Mesenchymal stem cell (in vitro differentiated cells and primary cell): Measurements from ENCODE around the gene TM9SF3.
"Not testable (repeated sequence)": the region's sequence is repeated elsewhere in the genome, so short reads cannot be mapped to it uniquely, and the experiment has no call there.

Experiments used
- DNase-seq: peaks from one replicate; pipeline ENCODE4 v3.0.0-alpha.2; 2013
- H2AFZ ChIP-seq: one replicate; pipeline ENCODE4 v1.6.1; 2013; ENCODE audit warnings: low read depth, mild to moderate bottlenecking, control low read depth, inconsistent platforms, low read length, moderate library complexity
- H2AK5ac ChIP-seq: 2 replicates; pipeline ENCODE4 v1.6.1; 2013; ENCODE audit warnings: low read length, moderate library complexity, mild to moderate bottlenecking, inconsistent platforms; ENCODE audit not compliant: severe bottlenecking
- H2BK120ac ChIP-seq: one replicate; pipeline ENCODE4 v1.6.1; 2013; ENCODE audit warnings: low read depth, mild to moderate bottlenecking, inconsistent platforms, low read length, moderate library complexity
- H2BK12ac ChIP-seq, 2 experiments: one replicate each; pipeline ENCODE4 v1.6.1; 2013; ENCODE audit warnings: inconsistent platforms in 2 of 2, low read length in 2 of 2, mild to moderate bottlenecking in 2 of 2, moderate library complexity in 2 of 2, control low read depth in 1 of 2
- H2BK15ac ChIP-seq: one replicate; pipeline ENCODE4 v1.6.1; 2013; ENCODE audit warnings: mild to moderate bottlenecking, low read depth, inconsistent platforms; ENCODE audit not compliant: poor library complexity, severe bottlenecking
- H2BK5ac ChIP-seq: 2 replicates; pipeline ENCODE4 v1.6.1; 2013; ENCODE audit warnings: low read depth, mild to moderate bottlenecking, low read length, control low read depth, inconsistent platforms; ENCODE audit not compliant: poor library complexity, severe bottlenecking
- H3K14ac ChIP-seq, 2 experiments: one replicate each; pipeline ENCODE4 v1.6.1; 2013; ENCODE audit warnings: inconsistent platforms in 2 of 2, low read length in 2 of 2, control low read depth in 1 of 2, mild to moderate bottlenecking in 1 of 2, moderate library complexity in 1 of 2
- H3K18ac ChIP-seq, 2 experiments: one replicate each; pipeline ENCODE4 v1.6.1; 2013; ENCODE audit warnings: inconsistent platforms in 2 of 2, low read length in 2 of 2, control low read depth in 1 of 2, low read depth in 1 of 2, mild to moderate bottlenecking in 1 of 2
- H3K23ac ChIP-seq, 2 experiments: one replicate each; pipeline ENCODE4 v1.6.1; 2013; ENCODE audit warnings: inconsistent platforms in 2 of 2, low read length in 2 of 2, mild to moderate bottlenecking in 2 of 2, moderate library complexity in 2 of 2, control low read depth in 1 of 2
- H3K27ac ChIP-seq: 2 replicates; pipeline ENCODE4 v1.5.1; 2013; ENCODE audit warnings: mild to moderate bottlenecking, moderate library complexity, low read length, control low read depth, inconsistent platforms; ENCODE audit not compliant: poor library complexity, severe bottlenecking
- H3K27me3 ChIP-seq, 2 experiments: 2 replicates each; pipeline versions ENCODE4 v1.6.1 to v1.7.0; 2013; ENCODE audit warnings: low read length in 2 of 2, mild to moderate bottlenecking in 2 of 2, moderate library complexity in 2 of 2, control low read depth in 1 of 2, inconsistent platforms in 1 of 2; ENCODE audit not compliant: control insufficient read depth in 1 of 2, insufficient read depth in 1 of 2
- H3K36me3 ChIP-seq, 2 experiments: 2 replicates each; pipeline versions ENCODE4 v1.6.1 to v1.7.0; 2013; ENCODE audit warnings: low read length in 2 of 2, control low read depth in 1 of 2, inconsistent platforms in 1 of 2, low read depth in 1 of 2, mild to moderate bottlenecking in 1 of 2; ENCODE audit not compliant: insufficient read depth in 2 of 2, control insufficient read depth in 1 of 2
- H3K4ac ChIP-seq, 2 experiments: one replicate each; pipeline ENCODE4 v1.6.1; 2013; ENCODE audit warnings: inconsistent platforms in 2 of 2, low read length in 2 of 2, mild to moderate bottlenecking in 2 of 2, moderate library complexity in 2 of 2, control low read depth in 1 of 2, low read depth in 1 of 2
- H3K4me1 ChIP-seq: 2 replicates; pipeline ENCODE4 v1.6.1; 2013; ENCODE audit warnings: low read depth, low read length, control low read depth; ENCODE audit not compliant: control insufficient read depth, insufficient read depth
- H3K4me2 ChIP-seq: 2 replicates; pipeline ENCODE4 v1.6.1; 2013; ENCODE audit warnings: low read length, mild to moderate bottlenecking, inconsistent platforms; ENCODE audit not compliant: poor library complexity, severe bottlenecking
- H3K4me3 ChIP-seq, 2 experiments: 2 replicates each; pipeline versions ENCODE4 v1.5.1 to v1.7.0; 2013; ENCODE audit warnings: low read length in 2 of 2, mild to moderate bottlenecking in 2 of 2, control low read depth in 1 of 2, low read depth in 1 of 2; ENCODE audit not compliant: insufficient read depth in 1 of 2
- H3K79me1 ChIP-seq: replicated peaks from 2 replicates; pipeline ENCODE4 v1.6.1; 2013; ENCODE audit warnings: mild to moderate bottlenecking, control low read depth, low read length, inconsistent platforms; ENCODE audit not compliant: poor library complexity, severe bottlenecking
- H3K9ac ChIP-seq: 2 replicates; pipeline ENCODE4 v1.7.0; 2013; ENCODE audit warnings: mild to moderate bottlenecking, low read length, moderate library complexity
- H3K9me3 ChIP-seq: 2 replicates; pipeline ENCODE4 v1.7.0; 2013; ENCODE audit warnings: mild to moderate bottlenecking, low read length; ENCODE audit not compliant: control insufficient read depth
- H4K8ac ChIP-seq: one replicate; pipeline ENCODE4 v1.6.1; 2013; ENCODE audit warnings: inconsistent platforms, mild to moderate bottlenecking, low read length, moderate library complexity
- H4K91ac ChIP-seq: one replicate; pipeline ENCODE4 v1.6.1; 2013; ENCODE audit warnings: mild to moderate bottlenecking, low read length, inconsistent platforms
- WGBS: methylation state at CpG from one replicate; pipeline ENCODE4 v1.1.7; 2013; ENCODE audit warnings: mixed read lengths; 5-methylcytosine and 5-hydroxymethylcytosine counted together

Gene TM9SF3

DNA sequence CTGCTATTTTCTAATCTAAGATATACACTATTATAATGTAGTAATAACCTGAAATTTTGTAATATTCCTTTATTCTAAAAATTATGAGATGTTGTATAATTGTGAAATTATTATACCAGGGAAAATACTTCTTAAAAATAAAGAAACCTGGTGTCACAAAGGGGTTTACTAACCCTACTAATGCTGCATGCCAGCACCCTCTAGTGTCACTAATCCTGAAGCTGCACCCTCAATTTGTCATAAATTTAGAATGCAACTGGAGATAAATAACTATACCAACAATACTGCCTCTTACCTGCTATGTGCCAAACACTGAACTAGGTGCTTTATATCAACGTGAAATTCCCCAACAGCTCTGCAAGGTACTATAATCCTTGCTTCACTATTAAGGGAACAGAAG lies 30.8 kb downstream of the TM9SF3 start:
- no peak overlapping the region for H3K23ac ChIP-seq
- H3K79me1 ChIP-seq = peaks cover 24% of the 10 kb centered on the region
- H3K9me3 ChIP-seq = no peaks in the 10 kb centered on the region
- no peak overlapping the region for H2BK12ac ChIP-seq
- no peak overlapping the region for H4K8ac ChIP-seq
- no peak overlapping the region for H3K4ac ChIP-seq
- no peak overlapping the region for H3K4me2 ChIP-seq
- no peak overlapping the region for H2BK5ac ChIP-seq
- H4K91ac ChIP-seq = no peak overlapping the region
- H2BK120ac ChIP-seq = no peak overlapping the region
- H2AK5ac ChIP-seq = no peak overlapping the region
- H3K4me3 ChIP-seq = no peak overlapping the region
- H3K4me1 ChIP-seq = no peaks in the 10 kb centered on the region
- no peak for DNase-seq
- H3K36me3 ChIP-seq = peaks cover 3 to 81% of the 10 kb centered on the region in 2 experiments
- no peak overlapping the region for H3K14ac ChIP-seq
- 100% methylated on average over 1 of the region's 1 CpG for WGBS
- no peak overlapping the region for H2AFZ ChIP-seq
- H3K27me3 ChIP-seq = no peaks in the 10 kb centered on the region
- no peak overlapping the region for H3K27ac ChIP-seq
- no peak overlapping the region for H3K18ac ChIP-seq
- no peak overlapping the region for H3K9ac ChIP-seq
- H2BK15ac ChIP-seq = no peak overlapping the region

DNA sequence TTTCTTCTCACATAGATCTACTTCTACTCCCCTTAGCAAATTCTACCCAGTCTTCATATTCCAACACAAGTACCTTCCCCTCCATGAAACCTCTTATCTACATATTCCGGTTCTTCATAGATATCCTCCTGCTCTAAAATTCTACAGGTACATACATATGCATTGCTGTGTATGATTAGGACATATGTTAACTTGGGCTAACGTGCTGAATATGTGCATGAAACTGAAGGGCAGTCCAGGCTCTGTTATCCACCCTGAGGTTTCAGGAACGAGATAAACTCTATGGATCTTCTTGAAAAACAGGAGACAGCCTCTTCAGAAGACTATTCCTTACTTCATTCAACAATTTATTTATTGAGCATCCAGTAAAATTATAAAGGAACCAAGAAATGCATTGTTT lies 31.5 kb downstream of the TM9SF3 start:
- no peak overlapping the region for H4K8ac ChIP-seq
- H2BK120ac ChIP-seq = no peak overlapping the region
- no peak overlapping the region for H3K27ac ChIP-seq
- no peak overlapping the region for H3K18ac ChIP-seq
- H3K79me1 ChIP-seq = peaks cover 24% of the 10 kb centered on the region
- H2BK15ac ChIP-seq = no peak overlapping the region
- no peaks in the 10 kb centered on the region for H3K27me3 ChIP-seq
- H3K9me3 ChIP-seq = no peaks in the 10 kb centered on the region
- no peak overlapping the region for H2BK5ac ChIP-seq
- H3K4me1 ChIP-seq = no peaks in the 10 kb centered on the region
- H3K23ac ChIP-seq = no peak overlapping the region
- no peak for DNase-seq
- no peak overlapping the region for H3K14ac ChIP-seq
- 100% methylated on average over 2 of the region's 3 CpGs for WGBS
- H2AFZ ChIP-seq = no peak overlapping the region
- H2BK12ac ChIP-seq = no peak overlapping the region
- no peak overlapping the region for H4K91ac ChIP-seq
- H3K4ac ChIP-seq = no peak overlapping the region
- H3K4me3 ChIP-seq = no peak overlapping the region
- H3K36me3 ChIP-seq = peaks cover 3 to 85% of the 10 kb centered on the region in 2 experiments
- no peak overlapping the region for H3K4me2 ChIP-seq
- no peak overlapping the region for H3K9ac ChIP-seq
- no peak overlapping the region for H2AK5ac ChIP-seq

DNA sequence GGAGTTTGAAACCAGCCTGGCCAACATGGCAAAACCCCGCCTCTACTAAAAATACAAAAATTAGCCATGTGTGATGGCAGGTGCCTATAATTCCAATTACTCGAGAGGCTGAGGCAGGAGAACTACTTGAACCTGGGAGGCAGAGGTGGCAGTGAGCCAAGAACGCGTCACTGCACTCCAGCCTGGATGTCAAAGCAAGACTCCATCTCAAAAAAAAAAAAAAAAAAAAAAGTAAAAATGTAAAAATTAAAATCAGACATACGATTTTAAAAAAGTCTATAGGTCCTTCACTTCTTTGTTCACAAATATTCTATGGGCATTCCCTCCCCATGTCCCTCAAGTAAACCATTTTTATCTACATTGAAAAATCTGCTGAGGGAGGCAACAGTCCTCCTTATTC lies 38.2 kb downstream of the TM9SF3 start:
- H4K8ac ChIP-seq = no peak overlapping the region
- no peak overlapping the region for H3K9ac ChIP-seq
- no peak overlapping the region for H2BK15ac ChIP-seq
- DNase-seq = no peak
- WGBS = 95% methylated on average over 3 of the region's 5 CpGs
- no peak overlapping the region for H3K18ac ChIP-seq
- H3K4ac ChIP-seq = no peak overlapping the region
- no peak overlapping the region for H3K23ac ChIP-seq
- H3K9me3 ChIP-seq = no peaks in the 10 kb centered on the region
- no peak overlapping the region for H4K91ac ChIP-seq
- peaks cover 11% of the 10 kb centered on the region for H3K79me1 ChIP-seq
- no peak overlapping the region for H2BK120ac ChIP-seq
- no peak overlapping the region for H2BK5ac ChIP-seq
- H2BK12ac ChIP-seq = no peak overlapping the region
- H3K36me3 ChIP-seq = peaks cover 9 to 90% of the 10 kb centered on the region in 2 experiments
- no peak overlapping the region for H3K4me3 ChIP-seq
- H3K27me3 ChIP-seq = no peaks in the 10 kb centered on the region
- no peak overlapping the region for H2AK5ac ChIP-seq
- H3K4me1 ChIP-seq = no peaks in the 10 kb centered on the region
- H3K14ac ChIP-seq = no peak overlapping the region
- H2AFZ ChIP-seq = no peak overlapping the region
- no peak overlapping the region for H3K4me2 ChIP-seq
- no peak overlapping the region for H3K27ac ChIP-seq

DNA sequence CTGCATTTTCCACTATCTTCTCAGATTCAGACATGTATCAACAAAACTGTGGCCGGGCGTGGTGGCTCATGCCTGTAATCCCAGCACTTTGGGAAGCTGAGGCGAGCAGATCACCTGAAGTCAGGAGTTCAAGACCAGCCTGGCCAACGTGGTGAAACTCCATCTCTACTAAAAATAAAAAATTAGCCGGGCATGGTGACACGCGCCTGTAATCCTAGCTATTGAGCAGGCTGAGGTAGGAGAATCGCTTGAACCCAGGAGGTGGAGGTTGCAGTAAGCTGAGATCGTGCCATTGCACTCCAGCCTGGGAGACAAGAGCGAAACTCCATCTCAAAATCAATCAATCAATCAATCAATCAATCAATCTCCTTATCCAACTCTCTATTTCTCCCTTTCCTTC lies 41.3 kb downstream of the TM9SF3 start:
- Histone ChIP-seq H3K36me3 (peaks cover 9 to 83% of the 10 kb centered on the region in 2 experiments), H3K79me1 (peaks cover 11% of the 10 kb centered on the region)
- H2BK120ac ChIP-seq, DNase-seq, H3K4me1 ChIP-seq, H4K8ac ChIP-seq, H3K14ac ChIP-seq, H2AFZ ChIP-seq, H3K27ac ChIP-seq, H3K9ac ChIP-seq, H4K91ac ChIP-seq, H2BK12ac ChIP-seq, H3K23ac ChIP-seq, H3K4me3 ChIP-seq, H3K4me2 ChIP-seq, H2AK5ac ChIP-seq, H3K4ac ChIP-seq, H3K18ac ChIP-seq, H3K9me3 ChIP-seq, H2BK5ac ChIP-seq, H2BK15ac ChIP-seq, H3K27me3 ChIP-seq: not testable (repeated sequence)
- 96% methylated on average over 9 of the region's 10 CpGs for WGBS
